ENCODE data around the gene POPDC3.

POPDC3 gene

DNA sequence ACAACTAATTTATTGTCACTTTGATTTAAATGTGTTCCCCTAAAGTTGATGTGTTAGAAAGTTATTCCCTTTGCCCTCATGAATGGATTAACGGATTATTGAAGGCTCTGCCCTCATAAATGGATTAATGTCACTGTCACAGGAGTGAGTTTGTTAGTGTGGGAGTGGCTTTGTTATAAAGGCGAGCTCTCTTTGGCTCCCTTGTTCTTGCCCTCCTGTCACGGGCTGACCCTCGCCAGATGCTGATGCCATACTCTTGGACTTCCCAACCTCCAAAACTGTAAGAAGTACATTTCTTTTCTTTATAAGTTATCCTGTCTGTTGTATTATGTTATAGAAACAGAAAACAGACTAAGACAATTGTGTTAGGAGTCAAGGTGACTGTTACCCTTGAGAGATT is 22.7 kb upstream of the POPDC3 start (continued):
- TF ChIP-seq, protein P1, sequence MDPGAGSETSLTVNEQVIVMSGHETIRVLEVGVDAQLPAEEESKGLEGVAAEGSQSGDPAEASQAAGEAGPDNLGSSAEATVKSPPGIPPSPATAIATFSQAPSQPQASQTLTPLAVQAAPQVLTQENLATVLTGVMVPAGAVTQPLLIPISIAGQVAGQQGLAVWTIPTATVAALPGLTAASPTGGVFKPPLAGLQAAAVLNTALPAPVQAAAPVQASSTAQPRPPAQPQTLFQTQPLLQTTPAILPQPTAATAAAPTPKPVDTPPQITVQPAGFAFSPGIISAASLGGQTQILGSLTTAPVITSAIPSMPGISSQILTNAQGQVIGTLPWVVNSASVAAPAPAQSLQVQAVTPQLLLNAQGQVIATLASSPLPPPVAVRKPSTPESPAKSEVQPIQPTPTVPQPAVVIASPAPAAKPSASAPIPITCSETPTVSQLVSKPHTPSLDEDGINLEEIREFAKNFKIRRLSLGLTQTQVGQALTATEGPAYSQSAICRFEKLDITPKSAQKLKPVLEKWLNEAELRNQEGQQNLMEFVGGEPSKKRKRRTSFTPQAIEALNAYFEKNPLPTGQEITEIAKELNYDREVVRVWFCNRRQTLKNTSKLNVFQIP (CRISPR knock-in tag; IDR thresholded peaks at IDR 0.05; ENCODE audit: borderline replicate concordance, low read depth), result no peak
- TF ChIP-seq ZNF8 (CRISPR knock-in tag; IDR thresholded peaks at IDR 0.05), result no peak
- no peak for TF ChIP-seq ZC3H10 (CRISPR knock-in tag; IDR thresholded peaks at IDR 0.05)
- no peak for TF ChIP-seq CREB5 (CRISPR knock-in tag; IDR thresholded peaks at IDR 0.05; ENCODE audit: low read depth)
- no peak for TF ChIP-seq ISL1 (CRISPR knock-in tag; IDR thresholded peaks at IDR 0.05)
- TF ChIP-seq TCF4 (CRISPR knock-in tag; IDR thresholded peaks at IDR 0.05; ENCODE audit: borderline replicate concordance), result no peak
- no peak for TF ChIP-seq RARB (CRISPR knock-in tag; IDR thresholded peaks at IDR 0.05)
- TF ChIP-seq CSDC2 (CRISPR knock-in tag; IDR thresholded peaks at IDR 0.05), result no peak

DNA sequence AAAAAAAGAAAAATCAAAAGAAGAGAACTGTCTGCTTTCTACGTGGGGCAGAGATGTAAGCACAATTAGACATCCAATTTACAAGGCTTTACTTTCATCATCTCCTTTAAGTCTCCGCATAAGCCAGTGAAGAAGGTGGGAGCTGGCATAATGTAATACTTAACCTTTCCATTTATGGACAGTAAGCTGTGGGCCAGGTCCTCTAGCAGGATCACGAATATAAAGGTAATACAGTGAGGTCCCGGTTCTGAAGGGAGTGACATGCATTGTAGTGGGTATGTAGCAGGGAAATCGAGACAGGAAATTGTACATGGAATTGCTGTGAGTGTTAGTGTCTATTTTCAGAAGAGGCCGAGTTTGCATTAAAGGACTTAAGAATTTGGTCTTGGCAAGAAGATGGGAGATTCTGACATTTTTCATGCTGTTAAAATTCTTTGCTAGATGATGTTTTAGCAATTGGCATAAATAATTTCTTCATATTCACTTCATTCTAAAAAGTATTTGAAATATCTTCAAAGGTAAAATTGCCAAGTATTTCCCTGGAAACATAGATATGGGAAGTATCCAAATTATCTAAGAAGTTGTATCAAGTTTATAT is 20.4 kb upstream of the POPDC3 start:
- TF ChIP-seq ZNF8 (CRISPR knock-in tag; IDR thresholded peaks at IDR 0.05), result no peak
- no peak for TF ChIP-seq TSHZ2 (CRISPR knock-in tag; IDR thresholded peaks at IDR 0.05)
- TF ChIP-seq, protein P2, sequence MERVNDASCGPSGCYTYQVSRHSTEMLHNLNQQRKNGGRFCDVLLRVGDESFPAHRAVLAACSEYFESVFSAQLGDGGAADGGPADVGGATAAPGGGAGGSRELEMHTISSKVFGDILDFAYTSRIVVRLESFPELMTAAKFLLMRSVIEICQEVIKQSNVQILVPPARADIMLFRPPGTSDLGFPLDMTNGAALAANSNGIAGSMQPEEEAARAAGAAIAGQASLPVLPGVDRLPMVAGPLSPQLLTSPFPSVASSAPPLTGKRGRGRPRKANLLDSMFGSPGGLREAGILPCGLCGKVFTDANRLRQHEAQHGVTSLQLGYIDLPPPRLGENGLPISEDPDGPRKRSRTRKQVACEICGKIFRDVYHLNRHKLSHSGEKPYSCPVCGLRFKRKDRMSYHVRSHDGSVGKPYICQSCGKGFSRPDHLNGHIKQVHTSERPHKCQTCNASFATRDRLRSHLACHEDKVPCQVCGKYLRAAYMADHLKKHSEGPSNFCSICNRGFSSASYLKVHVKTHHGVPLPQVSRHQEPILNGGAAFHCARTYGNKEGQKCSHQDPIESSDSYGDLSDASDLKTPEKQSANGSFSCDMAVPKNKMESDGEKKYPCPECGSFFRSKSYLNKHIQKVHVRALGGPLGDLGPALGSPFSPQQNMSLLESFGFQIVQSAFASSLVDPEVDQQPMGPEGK (CRISPR knock-in tag; IDR thresholded peaks at IDR 0.05; ENCODE audit: borderline replicate concordance), result no peak
- TF ChIP-seq PPARA (CRISPR knock-in tag; IDR thresholded peaks at IDR 0.05; ENCODE audit: borderline replicate concordance), result no peak
- no peak for TF ChIP-seq CREB5 (CRISPR knock-in tag; IDR thresholded peaks at IDR 0.05; ENCODE audit: low read depth)
- TF ChIP-seq ESRRG (CRISPR knock-in tag; IDR thresholded peaks at IDR 0.05), result no peak
- no peak for TF ChIP-seq ZNF565 (CRISPR knock-in tag; conservative IDR thresholded peaks at IDR 0.05; ENCODE audit: low read depth)
- no peak for TF ChIP-seq TOX (CRISPR knock-in tag; IDR thresholded peaks at IDR 0.05; ENCODE audit: borderline replicate concordance)
- TF ChIP-seq RARB (CRISPR knock-in tag; IDR thresholded peaks at IDR 0.05), result no peak
- no peak for TF ChIP-seq ZFP3 (CRISPR knock-in tag; IDR thresholded peaks at IDR 0.05)
- TF ChIP-seq ZFP30 (CRISPR knock-in tag; IDR thresholded peaks at IDR 0.05), result no peak
- no peak for TF ChIP-seq GLIS3 (CRISPR knock-in tag; IDR thresholded peaks at IDR 0.05)
- no peak for TF ChIP-seq ZC3H10 (CRISPR knock-in tag; IDR thresholded peaks at IDR 0.05)
- no peak for TF ChIP-seq SNAI2 (CRISPR knock-in tag; IDR thresholded peaks at IDR 0.05)
- no peak for TF ChIP-seq ISL1 (CRISPR knock-in tag; IDR thresholded peaks at IDR 0.05)
- peak; percentile 20; the same call in 2 of the 3 replicates for ATAC-seq

DNA sequence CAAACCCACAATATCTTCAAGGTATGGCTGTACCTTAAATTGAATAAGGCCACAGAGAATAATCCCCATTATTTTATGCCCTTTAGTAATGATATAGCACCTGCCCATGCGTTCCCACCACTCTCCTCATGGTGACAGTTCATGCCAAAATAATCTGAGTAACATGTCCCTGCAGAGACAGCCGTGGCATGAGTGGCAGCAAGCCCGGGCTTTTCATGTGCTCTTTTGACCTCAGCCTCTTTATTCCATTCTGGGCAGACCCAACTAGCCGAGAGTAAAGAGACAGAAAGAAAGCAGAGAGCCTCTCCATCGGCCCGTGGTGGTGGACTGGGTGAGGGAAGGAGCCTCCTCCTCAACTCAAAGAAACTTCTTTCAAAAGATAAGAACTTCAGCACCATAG is 19.9 kb upstream of the POPDC3 start:
- ATAC-seq, result no peak; the same call in 2 of the 3 replicates
- no peak for TF ChIP-seq ZNF8 (CRISPR knock-in tag; IDR thresholded peaks at IDR 0.05)
- no peak for TF ChIP-seq ZFP30 (CRISPR knock-in tag; IDR thresholded peaks at IDR 0.05)
- no peak for TF ChIP-seq ZC3H10 (CRISPR knock-in tag; IDR thresholded peaks at IDR 0.05)
- no peak for TF ChIP-seq ESRRG (CRISPR knock-in tag; IDR thresholded peaks at IDR 0.05)
- TF ChIP-seq SNAI2 (CRISPR knock-in tag; IDR thresholded peaks at IDR 0.05), result no peak
- no peak for TF ChIP-seq PPARA (CRISPR knock-in tag; IDR thresholded peaks at IDR 0.05; ENCODE audit: borderline replicate concordance)
- no peak for TF ChIP-seq CSDC2 (CRISPR knock-in tag; IDR thresholded peaks at IDR 0.05)
- no peak for TF ChIP-seq ISL1 (CRISPR knock-in tag; IDR thresholded peaks at IDR 0.05)
- TF ChIP-seq RARB (CRISPR knock-in tag; IDR thresholded peaks at IDR 0.05), result no peak
- TF ChIP-seq, protein P2 (CRISPR knock-in tag; IDR thresholded peaks at IDR 0.05; ENCODE audit: borderline replicate concordance), result no peak
